Measurements from ENCODE around the gene BCKDHA.
"Not testable (repeated sequence)": the region's sequence is repeated elsewhere in the genome, so short reads cannot be mapped to it uniquely, and the experiment has no call there.

BCKDHA gene

DNA sequence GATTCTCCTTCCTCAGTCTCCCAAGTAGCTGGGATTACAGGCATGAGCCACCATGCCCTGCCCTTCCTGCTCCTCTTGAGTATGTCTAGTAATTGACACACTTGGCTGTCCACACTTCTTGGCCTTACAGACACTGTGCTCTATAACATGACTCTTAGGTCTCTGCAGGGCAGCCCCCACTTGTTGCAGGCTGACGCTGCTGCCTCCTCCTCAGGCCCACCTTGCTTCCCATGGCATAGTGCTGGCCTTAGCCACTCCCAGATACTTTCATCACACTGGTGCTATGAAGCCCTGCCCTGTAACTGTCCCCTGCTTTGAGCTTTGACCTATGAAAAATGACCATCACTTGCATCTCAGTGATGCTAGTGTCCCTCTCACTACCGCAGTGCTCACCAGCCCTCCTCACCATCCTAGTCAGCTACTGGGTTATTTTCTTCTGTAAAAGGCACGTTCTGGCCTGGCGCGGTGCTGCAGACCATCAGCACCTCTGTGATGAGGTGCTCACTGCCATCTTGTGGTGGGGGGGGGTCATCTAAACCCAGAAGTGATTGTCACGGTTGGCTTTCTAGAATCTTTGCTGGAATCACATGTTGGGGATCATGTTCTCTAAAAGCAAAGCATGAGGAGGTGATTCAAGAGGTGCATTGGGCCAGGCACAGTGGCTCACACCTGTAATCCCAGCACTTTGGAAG lies 55.1 kb downstream of the BCKDHA start:
- no peak for DNase-seq

DNA sequence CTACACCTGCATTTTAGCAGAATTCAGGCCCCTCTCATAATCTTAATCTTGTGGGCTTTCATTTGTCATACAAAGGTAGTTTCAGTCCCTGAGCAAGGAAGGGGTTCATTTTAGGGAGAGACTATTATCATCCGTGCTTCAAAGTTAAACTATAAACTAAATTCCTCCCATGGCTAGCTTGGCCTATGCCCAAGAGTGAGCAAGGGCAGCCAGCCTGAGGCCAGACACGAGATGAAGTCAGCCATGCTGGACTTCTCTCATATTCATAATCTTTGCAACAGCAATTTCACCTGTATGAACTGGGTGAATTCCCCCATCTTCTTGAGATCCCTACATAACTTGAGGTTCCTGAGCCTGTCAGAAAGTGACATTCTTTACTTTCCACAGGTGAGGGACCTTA lies 58.3 kb downstream of the BCKDHA start:
- no peak for DNase-seq

DNA sequence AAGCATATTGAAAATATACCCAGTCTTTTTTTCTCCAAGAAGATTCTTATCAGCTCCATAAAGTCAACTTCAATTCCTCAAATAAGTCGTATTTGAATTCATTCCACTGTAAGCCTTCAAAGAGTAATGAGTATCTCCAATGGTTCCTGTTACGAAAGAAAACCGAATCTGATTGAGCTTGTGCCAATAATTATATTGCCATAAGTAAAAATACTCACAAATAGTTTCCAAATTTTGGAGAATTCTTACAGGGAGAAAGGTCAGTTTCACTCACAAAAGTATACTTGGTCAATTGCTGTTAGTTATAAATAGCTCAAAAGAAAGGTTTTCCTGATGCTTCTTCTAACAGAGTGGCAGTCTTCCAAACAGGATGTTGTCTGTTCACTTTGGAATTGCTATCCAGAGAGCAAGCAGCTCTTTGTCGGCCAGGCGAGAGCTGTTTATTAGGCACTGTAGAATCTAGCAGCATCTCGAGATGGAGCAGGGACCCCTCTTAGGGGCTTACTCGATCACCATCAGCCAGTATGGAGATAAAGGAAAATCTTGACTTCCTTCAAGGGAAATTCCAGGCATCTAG lies 58.8 kb downstream of the BCKDHA start:
- DNase-seq = no peak

DNA sequence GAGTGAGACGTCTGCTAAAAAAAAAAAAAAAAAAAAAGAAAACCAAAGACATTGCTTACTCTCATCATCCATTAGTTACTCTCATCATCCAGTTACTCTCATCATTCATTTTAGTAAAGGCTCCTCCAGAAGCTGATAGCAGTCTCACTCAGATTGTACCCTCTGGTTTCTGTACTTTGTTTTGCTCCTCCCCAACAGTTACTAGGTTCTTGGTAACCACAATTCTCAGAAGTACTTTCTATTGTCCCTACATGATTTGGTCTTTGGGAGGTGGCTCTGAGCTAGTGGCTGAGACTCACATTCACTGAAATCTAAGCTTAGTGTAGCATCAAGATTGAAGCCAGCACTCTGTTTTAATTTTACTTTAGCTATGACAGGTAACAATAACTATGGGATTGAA lies 59.6 kb downstream of the BCKDHA start:
- DNase-seq = no peak

DNA sequence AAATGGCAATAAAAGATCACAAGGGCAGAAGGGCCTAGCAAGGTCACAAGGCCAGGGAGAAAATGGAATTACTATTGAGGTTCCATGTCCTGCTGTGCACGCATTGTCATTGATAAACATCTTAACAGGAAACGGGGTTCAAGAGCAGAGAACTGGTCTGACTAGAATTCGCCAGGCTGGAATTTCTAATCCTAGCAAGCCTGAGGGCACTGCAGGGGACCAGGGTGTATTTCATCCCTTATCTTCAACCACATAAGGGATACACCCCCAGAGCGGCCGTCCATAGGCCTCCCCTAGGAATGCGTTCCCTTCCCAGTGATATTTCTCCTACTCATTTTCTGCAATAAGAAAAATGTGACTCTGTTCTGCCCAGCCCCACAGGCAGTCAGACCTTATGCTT lies 64.9 kb downstream of the BCKDHA start:
- no peak for DNase-seq

- not testable (repeated sequence) for DNase-seq
Observed at GRCh38 chr19:41463257-41464256, 65.9 kb downstream of the BCKDHA start.
